Measurements from ENCODE around the gene ABCB4.

Gene ABCB4

GRCh38 chr7:87506246-87507180 lies 31.0 kb upstream of the ABCB4 start:
- H3K27me3 ChIP-seq (replicated peaks; ENCODE audit: control insufficient read depth, insufficient read depth, low read length, poor library complexity, severe bottlenecking), result no peaks in the 10 kb centered on the region
- H3K4me3 ChIP-seq (ENCODE audit: insufficient read depth, low read depth, low read length, poor library complexity, severe bottlenecking), result no peak overlapping the region
- no peaks in the 10 kb centered on the region for H3K4me1 ChIP-seq (ENCODE audit: control insufficient read depth, insufficient read depth, low read length, poor library complexity, severe bottlenecking)
- no peaks in the 10 kb centered on the region for H3K9me3 ChIP-seq (ENCODE audit: control insufficient read depth, low read length)
- H3K27ac ChIP-seq (ENCODE audit: insufficient read depth, low read length, poor library complexity, severe bottlenecking), result no peak overlapping the region
- DNase-seq, result no peak
- no peaks in the 10 kb centered on the region for H3K36me3 ChIP-seq (ENCODE audit: control insufficient read depth, insufficient read depth, low read length)

- DNase-seq, result no peak
- Histone ChIP-seq H3K4me1 (ENCODE audit: control insufficient read depth, insufficient read depth, low read length, poor library complexity, severe bottlenecking) (no peaks in the 10 kb centered on the region), H3K27me3 (replicated peaks; ENCODE audit: control insufficient read depth, insufficient read depth, low read length, poor library complexity, severe bottlenecking) (no peaks in the 10 kb centered on the region), H3K4me3 (ENCODE audit: insufficient read depth, low read depth, low read length, poor library complexity, severe bottlenecking) (no peak overlapping the region), H3K27ac (ENCODE audit: insufficient read depth, low read length, poor library complexity, severe bottlenecking) (no peak overlapping the region), H3K9me3 (ENCODE audit: control insufficient read depth, low read length) (no peaks in the 10 kb centered on the region), H3K36me3 (ENCODE audit: control insufficient read depth, insufficient read depth, low read length) (no peaks in the 10 kb centered on the region)
Observed at GRCh38 chr7:87505557-87506245, 30.2 kb upstream of the ABCB4 start.

DNA sequence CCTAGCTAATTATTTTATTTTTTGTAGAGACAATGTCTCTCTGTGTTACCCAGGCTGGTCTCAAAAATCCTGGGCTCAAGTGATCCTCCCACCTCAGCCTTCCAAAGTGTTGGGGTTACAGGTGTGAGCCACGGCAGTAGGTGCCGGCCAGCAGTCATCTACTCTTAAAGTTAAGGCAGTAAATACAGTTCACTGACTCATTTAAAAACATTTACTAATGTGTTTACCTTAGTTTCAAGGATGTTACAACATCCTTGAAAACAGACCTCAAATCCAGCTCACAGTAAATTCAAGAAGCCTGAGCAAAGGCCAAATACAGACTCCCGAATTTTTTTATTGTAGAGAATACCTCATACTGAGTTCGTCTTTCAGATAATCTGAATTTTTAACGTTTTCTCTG lies 29.6 kb upstream of the ABCB4 start:
- no peaks in the 10 kb centered on the region for H3K9me3 ChIP-seq (ENCODE audit: control insufficient read depth, low read length)
- no peaks in the 10 kb centered on the region for H3K36me3 ChIP-seq (ENCODE audit: control insufficient read depth, insufficient read depth, low read length)
- no peaks in the 10 kb centered on the region for H3K4me1 ChIP-seq (ENCODE audit: control insufficient read depth, insufficient read depth, low read length, poor library complexity, severe bottlenecking)
- H3K27ac ChIP-seq (ENCODE audit: insufficient read depth, low read length, poor library complexity, severe bottlenecking), result no peak overlapping the region
- DNase-seq, result no peak
- no peaks in the 10 kb centered on the region for H3K27me3 ChIP-seq (replicated peaks; ENCODE audit: control insufficient read depth, insufficient read depth, low read length, poor library complexity, severe bottlenecking)
- no peak overlapping the region for H3K4me3 ChIP-seq (ENCODE audit: insufficient read depth, low read depth, low read length, poor library complexity, severe bottlenecking)

- DNase-seq, result no peak
- Histone ChIP-seq H3K27me3 (replicated peaks; ENCODE audit: control insufficient read depth, insufficient read depth, low read length, poor library complexity, severe bottlenecking) (no peaks in the 10 kb centered on the region), H3K4me1 (ENCODE audit: control insufficient read depth, insufficient read depth, low read length, poor library complexity, severe bottlenecking) (no peaks in the 10 kb centered on the region), H3K36me3 (ENCODE audit: control insufficient read depth, insufficient read depth, low read length) (no peaks in the 10 kb centered on the region), H3K9me3 (ENCODE audit: control insufficient read depth, low read length) (no peaks in the 10 kb centered on the region), H3K27ac (ENCODE audit: insufficient read depth, low read length, poor library complexity, severe bottlenecking) (no peak overlapping the region), H3K4me3 (ENCODE audit: insufficient read depth, low read depth, low read length, poor library complexity, severe bottlenecking) (no peak overlapping the region)
Observed at GRCh38 chr7:87499494-87499893, 24.0 kb upstream of the ABCB4 start.

DNA sequence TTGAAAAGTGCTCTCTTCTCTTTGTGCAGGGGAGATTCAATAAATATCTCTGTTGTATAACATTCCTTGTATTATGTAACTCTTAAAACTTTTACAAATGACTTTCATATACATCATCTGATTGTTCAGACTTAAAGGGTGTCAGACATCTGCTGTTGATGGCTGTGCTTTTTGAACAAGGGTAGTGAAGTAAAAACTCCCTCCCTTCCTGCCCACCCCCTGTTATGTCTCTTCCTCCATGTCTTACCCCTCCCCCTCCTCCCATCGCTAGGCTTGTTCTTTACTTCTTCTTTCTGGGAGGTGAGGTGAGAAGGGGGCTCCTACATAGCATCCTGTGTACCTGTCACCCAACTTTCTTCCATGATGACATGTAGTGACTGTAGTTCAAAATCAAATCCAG lies 23.4 kb upstream of the ABCB4 start:
- no peaks in the 10 kb centered on the region for H3K27me3 ChIP-seq (replicated peaks; ENCODE audit: control insufficient read depth, insufficient read depth, low read length, poor library complexity, severe bottlenecking)
- DNase-seq, result no peak

DNA sequence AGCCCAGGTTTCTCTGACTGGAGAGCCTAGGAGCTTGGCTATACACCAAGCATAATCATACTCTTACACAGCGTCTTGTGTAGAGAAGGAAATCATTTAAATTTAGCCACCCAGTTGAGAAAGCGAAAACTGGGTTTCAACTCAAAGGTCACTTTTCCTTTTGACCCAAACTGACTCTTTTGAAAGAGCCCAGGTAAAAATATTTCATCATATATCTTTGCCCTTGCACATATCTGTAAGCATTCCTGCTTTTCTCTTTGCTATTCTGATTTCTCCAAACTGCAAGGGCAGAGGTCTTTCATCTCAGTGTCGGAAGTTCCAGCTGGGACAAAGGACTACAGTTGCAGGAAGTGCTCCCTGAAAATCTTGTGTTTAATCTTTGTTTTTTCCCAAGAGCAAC lies 22.0 kb upstream of the ABCB4 start:
- no peaks in the 10 kb centered on the region for H3K36me3 ChIP-seq (ENCODE audit: control insufficient read depth, insufficient read depth, low read length)
- DNase-seq, result no peak
- no peak overlapping the region for H3K27ac ChIP-seq (ENCODE audit: insufficient read depth, low read length, poor library complexity, severe bottlenecking)
- no peaks in the 10 kb centered on the region for H3K27me3 ChIP-seq (replicated peaks; ENCODE audit: control insufficient read depth, insufficient read depth, low read length, poor library complexity, severe bottlenecking)
- no peaks in the 10 kb centered on the region for H3K4me1 ChIP-seq (ENCODE audit: control insufficient read depth, insufficient read depth, low read length, poor library complexity, severe bottlenecking)
- H3K4me3 ChIP-seq (ENCODE audit: insufficient read depth, low read depth, low read length, poor library complexity, severe bottlenecking), result no peak overlapping the region
- no peaks in the 10 kb centered on the region for H3K9me3 ChIP-seq (ENCODE audit: control insufficient read depth, low read length)

More for the DNA sequence above, 23.4 kb upstream of the ABCB4 start:
- Histone ChIP-seq H3K36me3 (ENCODE audit: control insufficient read depth, insufficient read depth, low read length) (no peaks in the 10 kb centered on the region), H3K9me3 (ENCODE audit: control insufficient read depth, low read length) (no peaks in the 10 kb centered on the region), H3K4me3 (ENCODE audit: insufficient read depth, low read depth, low read length, poor library complexity, severe bottlenecking) (no peak overlapping the region), H3K4me1 (ENCODE audit: control insufficient read depth, insufficient read depth, low read length, poor library complexity, severe bottlenecking) (no peaks in the 10 kb centered on the region), H3K27ac (ENCODE audit: insufficient read depth, low read length, poor library complexity, severe bottlenecking) (no peak overlapping the region)

GRCh38 chr7:87495366-87495765 lies 19.9 kb upstream of the ABCB4 start:
- Histone ChIP-seq H3K9me3 (ENCODE audit: control insufficient read depth, low read length) (no peaks in the 10 kb centered on the region), H3K4me3 (ENCODE audit: insufficient read depth, low read depth, low read length, poor library complexity, severe bottlenecking) (no peak overlapping the region), H3K36me3 (ENCODE audit: control insufficient read depth, insufficient read depth, low read length) (no peaks in the 10 kb centered on the region), H3K27me3 (replicated peaks; ENCODE audit: control insufficient read depth, insufficient read depth, low read length, poor library complexity, severe bottlenecking) (no peaks in the 10 kb centered on the region), H3K27ac (ENCODE audit: insufficient read depth, low read length, poor library complexity, severe bottlenecking) (no peak overlapping the region), H3K4me1 (ENCODE audit: control insufficient read depth, insufficient read depth, low read length, poor library complexity, severe bottlenecking) (no peaks in the 10 kb centered on the region)
- no peak for DNase-seq

- H3K27ac ChIP-seq (ENCODE audit: insufficient read depth, low read length, poor library complexity, severe bottlenecking), result no peak overlapping the region
- H3K36me3 ChIP-seq (ENCODE audit: control insufficient read depth, insufficient read depth, low read length), result no peaks in the 10 kb centered on the region
- no peaks in the 10 kb centered on the region for H3K4me1 ChIP-seq (ENCODE audit: control insufficient read depth, insufficient read depth, low read length, poor library complexity, severe bottlenecking)
- no peaks in the 10 kb centered on the region for H3K27me3 ChIP-seq (replicated peaks; ENCODE audit: control insufficient read depth, insufficient read depth, low read length, poor library complexity, severe bottlenecking)
- DNase-seq, result no peak
- H3K4me3 ChIP-seq (ENCODE audit: insufficient read depth, low read depth, low read length, poor library complexity, severe bottlenecking), result no peak overlapping the region
- no peaks in the 10 kb centered on the region for H3K9me3 ChIP-seq (ENCODE audit: control insufficient read depth, low read length)
Observed at GRCh38 chr7:87494454-87494853, 19.0 kb upstream of the ABCB4 start.

DNA sequence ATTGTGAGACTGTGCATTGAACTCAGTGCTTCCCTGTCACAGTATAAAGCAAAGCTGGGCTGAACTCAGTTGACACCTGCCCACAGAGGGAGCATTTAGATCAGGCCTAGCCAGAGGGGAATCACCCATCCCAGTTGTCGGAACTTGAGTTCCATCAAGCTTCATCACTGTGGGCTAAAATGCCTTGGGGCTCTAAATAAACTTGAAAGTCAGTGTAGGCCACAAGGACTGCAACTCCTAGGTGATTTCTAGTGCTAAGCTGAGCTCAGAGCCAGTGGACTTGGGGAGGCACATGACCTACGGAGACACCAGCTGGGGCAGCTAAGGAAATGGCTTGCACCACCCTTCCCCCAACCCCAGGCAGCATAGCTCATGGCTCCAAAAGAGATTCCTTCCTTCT lies 7.7 kb upstream of the ABCB4 start:
- Histone ChIP-seq H3K36me3 (ENCODE audit: control insufficient read depth, insufficient read depth, low read length) (no peaks in the 10 kb centered on the region), H3K4me1 (ENCODE audit: control insufficient read depth, insufficient read depth, low read length, poor library complexity, severe bottlenecking) (no peaks in the 10 kb centered on the region), H3K27me3 (replicated peaks; ENCODE audit: control insufficient read depth, insufficient read depth, low read length, poor library complexity, severe bottlenecking) (no peaks in the 10 kb centered on the region), H3K9me3 (ENCODE audit: control insufficient read depth, low read length) (no peaks in the 10 kb centered on the region), H3K4me3 (ENCODE audit: insufficient read depth, low read depth, low read length, poor library complexity, severe bottlenecking) (no peak overlapping the region), H3K27ac (ENCODE audit: insufficient read depth, low read length, poor library complexity, severe bottlenecking) (no peak overlapping the region)
- no peak for DNase-seq

DNA sequence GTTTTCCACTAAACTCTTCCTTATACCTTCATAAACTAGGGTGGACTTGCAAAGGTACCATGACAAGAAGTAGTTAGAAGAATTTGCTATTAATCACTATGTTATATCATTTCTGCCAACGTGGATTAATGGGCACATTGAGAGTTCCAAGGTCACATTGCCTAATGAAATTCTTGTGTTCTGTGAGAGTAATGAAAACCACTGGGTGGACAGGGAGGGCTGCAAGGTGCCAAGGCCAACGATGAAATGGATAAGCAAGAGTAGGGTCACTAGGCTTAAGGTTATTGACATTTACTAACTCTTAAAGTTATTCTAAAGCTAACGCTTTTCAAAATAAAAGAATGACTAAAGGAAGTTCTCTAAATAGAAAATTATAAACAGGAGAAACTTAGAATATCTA lies 6.6 kb upstream of the ABCB4 start:
- Histone ChIP-seq H3K27me3 (replicated peaks; ENCODE audit: control insufficient read depth, insufficient read depth, low read length, poor library complexity, severe bottlenecking) (no peaks in the 10 kb centered on the region), H3K27ac (ENCODE audit: insufficient read depth, low read length, poor library complexity, severe bottlenecking) (no peak overlapping the region), H3K4me1 (ENCODE audit: control insufficient read depth, insufficient read depth, low read length, poor library complexity, severe bottlenecking) (no peaks in the 10 kb centered on the region), H3K4me3 (ENCODE audit: insufficient read depth, low read depth, low read length, poor library complexity, severe bottlenecking) (no peak overlapping the region), H3K36me3 (ENCODE audit: control insufficient read depth, insufficient read depth, low read length) (no peaks in the 10 kb centered on the region), H3K9me3 (ENCODE audit: control insufficient read depth, low read length) (no peaks in the 10 kb centered on the region)
- no peak for DNase-seq
